GM12864 (cell line): ENCODE results near the gene TSPAN2.

Experiments used
- DNase-seq: peaks from one replicate; pipeline ENCODE4 v3.0.0-alpha.2; 2011; ENCODE audit warnings: low read depth
- H3K4me3 ChIP-seq: 2 replicates; pipeline ENCODE4 v1.5.1; 2011; ENCODE audit warnings: mild to moderate bottlenecking, low read depth, low read length, control low read depth
- TF ChIP-seq, protein P1 (sequence below): IDR thresholded peaks from 2 replicates; pipeline ENCODE4 v1.5.1; 2011; ENCODE audit warnings: low read depth, mild to moderate bottlenecking, moderate library complexity, low read length, control low read depth, inconsistent platforms; ENCODE audit errors: missing control alignments

Gene TSPAN2

DNA sequence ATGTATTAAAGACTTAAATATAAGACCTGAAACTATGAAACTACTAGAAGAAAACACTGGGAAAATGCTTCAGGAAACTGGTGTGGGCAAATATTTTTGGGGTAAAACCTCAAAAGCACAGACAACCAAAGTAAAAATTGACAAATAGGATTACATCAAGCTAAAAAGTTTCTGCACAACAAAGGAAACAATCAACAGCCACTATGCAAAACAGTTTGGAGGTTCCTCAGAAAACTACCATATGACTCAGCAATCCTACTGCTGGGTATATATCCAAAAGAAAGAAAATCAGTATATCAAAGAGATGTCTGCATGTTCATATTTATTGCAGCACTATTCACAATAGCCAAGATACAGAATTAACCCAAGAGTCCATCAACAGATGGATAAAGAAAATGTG is 42.6 kb downstream of the TSPAN2 start:
- no peak for DNase-seq
- TF ChIP-seq, protein P1, sequence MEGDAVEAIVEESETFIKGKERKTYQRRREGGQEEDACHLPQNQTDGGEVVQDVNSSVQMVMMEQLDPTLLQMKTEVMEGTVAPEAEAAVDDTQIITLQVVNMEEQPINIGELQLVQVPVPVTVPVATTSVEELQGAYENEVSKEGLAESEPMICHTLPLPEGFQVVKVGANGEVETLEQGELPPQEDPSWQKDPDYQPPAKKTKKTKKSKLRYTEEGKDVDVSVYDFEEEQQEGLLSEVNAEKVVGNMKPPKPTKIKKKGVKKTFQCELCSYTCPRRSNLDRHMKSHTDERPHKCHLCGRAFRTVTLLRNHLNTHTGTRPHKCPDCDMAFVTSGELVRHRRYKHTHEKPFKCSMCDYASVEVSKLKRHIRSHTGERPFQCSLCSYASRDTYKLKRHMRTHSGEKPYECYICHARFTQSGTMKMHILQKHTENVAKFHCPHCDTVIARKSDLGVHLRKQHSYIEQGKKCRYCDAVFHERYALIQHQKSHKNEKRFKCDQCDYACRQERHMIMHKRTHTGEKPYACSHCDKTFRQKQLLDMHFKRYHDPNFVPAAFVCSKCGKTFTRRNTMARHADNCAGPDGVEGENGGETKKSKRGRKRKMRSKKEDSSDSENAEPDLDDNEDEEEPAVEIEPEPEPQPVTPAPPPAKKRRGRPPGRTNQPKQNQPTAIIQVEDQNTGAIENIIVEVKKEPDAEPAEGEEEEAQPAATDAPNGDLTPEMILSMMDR = no peak
- no peak overlapping the region for H3K4me3 ChIP-seq

DNA sequence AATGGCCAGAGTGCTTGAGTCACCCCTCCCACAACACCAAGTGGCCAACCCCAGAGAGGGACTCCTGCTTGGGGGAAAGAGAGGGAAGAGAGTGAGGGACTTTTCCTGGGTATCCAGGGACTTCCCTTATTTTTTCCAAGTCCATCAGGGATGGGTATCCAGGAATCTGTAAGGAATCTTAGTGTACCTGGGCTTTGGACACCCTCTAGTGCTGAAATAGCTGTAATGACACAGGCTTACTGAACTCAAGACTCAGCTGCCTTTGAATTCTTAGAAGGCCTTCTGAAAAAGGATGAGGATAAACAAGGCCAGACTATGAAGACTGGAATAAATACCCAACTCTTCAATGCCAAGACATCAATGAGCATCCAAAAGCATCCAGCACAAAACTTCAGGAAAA is 47.6 kb downstream of the TSPAN2 start:
- DNase-seq = no peak
- TF ChIP-seq, protein P1 = peak; percentile 32
- no peak overlapping the region for H3K4me3 ChIP-seq

DNA sequence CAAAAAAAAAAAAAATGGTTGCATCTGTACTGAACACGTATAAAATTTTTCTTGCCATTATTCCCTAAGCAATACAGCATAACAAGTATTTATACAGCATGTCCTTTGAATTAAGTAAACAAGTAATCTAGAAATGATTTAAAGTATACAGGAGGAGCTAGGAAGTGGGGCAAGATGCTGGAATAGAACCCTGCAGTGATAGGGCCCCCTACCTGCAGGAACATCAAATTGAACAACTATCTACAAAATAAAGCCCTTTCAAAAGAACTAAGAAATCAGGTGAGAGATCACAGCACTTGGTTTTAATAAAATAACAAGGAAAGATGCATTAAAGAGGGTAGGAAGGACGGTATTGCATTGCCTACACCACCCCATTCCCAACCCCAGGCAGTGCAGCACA is 48.8 kb downstream of the TSPAN2 start:
- TF ChIP-seq, protein P1 = no peak
- no peak overlapping the region for H3K4me3 ChIP-seq

DNA sequence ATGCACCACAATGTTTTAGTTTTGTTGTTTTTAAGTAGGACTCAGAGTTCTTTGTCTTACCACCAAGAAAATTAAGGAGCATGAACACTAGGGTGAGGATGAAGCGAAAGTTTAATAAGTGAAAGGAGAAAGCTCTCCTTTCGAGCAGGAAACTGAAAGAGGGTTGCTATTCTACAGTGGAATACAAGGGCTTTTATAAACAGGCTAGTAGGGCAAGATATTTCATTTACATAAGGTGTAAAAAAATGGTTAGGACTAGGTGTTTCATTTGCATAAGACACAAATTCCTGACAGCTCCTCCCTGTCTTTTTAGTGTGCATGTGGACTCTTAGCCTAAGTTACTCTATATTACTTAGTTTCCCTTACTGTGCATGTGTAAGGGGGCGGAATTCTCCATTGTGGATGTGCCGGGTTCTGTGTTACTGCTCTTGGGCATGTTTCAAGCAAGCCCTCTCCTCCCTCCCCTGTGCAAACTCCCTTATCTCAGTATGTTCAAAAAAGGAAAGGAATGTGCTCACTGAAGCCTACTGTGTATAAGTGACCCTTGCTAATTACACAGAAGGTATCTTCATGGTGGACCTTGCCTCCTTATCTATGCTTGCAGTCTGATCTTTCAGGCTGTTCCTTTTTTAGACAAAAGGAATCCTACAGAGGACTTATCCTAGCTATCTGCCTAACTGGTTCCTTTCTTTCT is 52.3 kb downstream of the TSPAN2 start:
- TF ChIP-seq, protein P1 = no peak
- no peak for DNase-seq
- H3K4me3 ChIP-seq = no peak overlapping the region

More for the DNA sequence above, 48.8 kb downstream of the TSPAN2 start:
- no peak for DNase-seq

DNA sequence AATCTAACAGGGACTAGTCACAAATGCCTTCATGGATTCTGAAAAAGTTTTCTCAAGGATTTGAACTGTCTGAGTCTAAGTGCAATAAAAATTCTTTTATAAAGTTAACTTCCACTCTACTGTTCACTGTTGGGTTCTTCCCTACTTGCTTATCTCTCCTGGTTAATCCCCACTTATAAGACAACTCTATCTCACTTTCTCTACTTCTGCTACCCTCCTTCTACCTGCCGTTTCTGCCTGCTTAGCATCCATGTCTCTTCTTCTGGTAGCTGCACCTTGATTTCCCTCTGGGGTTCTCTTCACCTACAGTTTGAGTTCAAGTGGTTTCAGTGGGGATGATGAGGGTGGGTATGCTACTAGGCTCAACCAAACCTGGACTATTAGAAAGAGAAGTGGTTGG is 53.7 kb downstream of the TSPAN2 start:
- no peak for DNase-seq
- TF ChIP-seq, protein P1 = no peak
- no peak overlapping the region for H3K4me3 ChIP-seq

DNA sequence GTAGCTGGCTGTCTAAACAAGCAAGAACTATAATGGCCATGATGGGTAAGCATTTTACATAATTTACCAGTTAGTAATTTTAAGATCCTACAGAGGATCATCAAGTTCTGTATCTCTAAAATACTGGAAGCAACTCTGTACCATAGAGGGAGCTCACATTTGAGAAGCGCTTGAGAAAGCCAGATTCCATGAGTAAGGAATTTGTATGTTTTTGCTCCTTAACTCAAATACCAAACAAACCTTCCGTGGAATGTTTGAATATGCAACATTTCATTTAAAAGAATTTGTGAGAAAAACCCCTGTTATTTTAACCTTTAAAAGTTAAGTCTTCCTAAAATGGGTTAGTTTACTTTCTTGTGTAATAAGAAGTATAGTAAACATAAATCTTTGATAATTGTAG is 57.7 kb downstream of the TSPAN2 start:
- TF ChIP-seq, protein P1 = no peak
- no peak overlapping the region for H3K4me3 ChIP-seq
- DNase-seq = no peak

DNA sequence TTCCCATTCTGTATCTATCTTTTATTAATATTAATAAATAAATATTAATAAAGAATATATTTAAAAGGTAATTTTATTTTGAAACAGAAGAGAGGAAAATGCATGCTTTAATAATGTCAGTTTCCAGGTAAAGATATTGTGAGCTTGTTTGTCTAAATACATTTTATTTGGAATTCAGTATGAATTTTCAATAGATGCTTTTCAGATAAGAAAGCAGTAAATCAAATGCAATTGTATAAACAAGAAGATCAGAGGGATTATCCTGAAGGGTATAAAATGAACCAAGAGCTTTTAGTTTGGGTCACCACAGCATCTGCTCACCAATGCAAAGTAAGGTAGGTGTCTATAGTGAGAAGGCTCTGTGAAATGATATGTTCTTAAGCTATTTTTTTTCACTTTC is 59.8 kb downstream of the TSPAN2 start, which contains the start of gene TSHB:
Gene TSHB, plus strand, starts transcription at position 301 of the 400 bp plus-strand sequence. CDS start 3,537 bp downstream, outside the sequence.
- H3K4me3 ChIP-seq = no peak within 1 kb of the TSS
- DNase-seq = no peak
- TF ChIP-seq, protein P1 = no peak
